Posterior vena cava (tissue), 2 donors: ENCODE results near the gene KCNT2. TPM values are rescaled to one million over a fixed set of nuclear protein-coding genes. Genes with fewer than 3 reads are reported as not detected.
A peak's percentile ranks its signal among the peaks of the same experiment; 100 is the strongest.
"Not testable (repeated sequence)": the region's sequence is repeated elsewhere in the genome, so short reads cannot be mapped to it uniquely, and the experiment has no call there.

ENCODE experiments used
- DNase-seq: peaks from one replicate; pipeline ENCODE4 v3.0.0-alpha.2; 2020; ENCODE audit warnings: low spot score
- intact Hi-C, 2 donors: fragments of 100-400 bp; cut with DNase I; formaldehyde crosslinking; loops; one replicate each; pipeline versions ENCODE4 v1.14.1 to v1.14.2; 2022 to 2023
- total RNA-seq, 2 donors: library from RNA; stranded (reverse); fragmentation: NEBNext Ultra II Directional; extraction: Animal tissue kit (Norgen Biotek cat#: 25700); gene quantifications; one replicate each; pipeline ENCODE4 v1.2.1, GENCODE V29; 2021
- donor health status: DM: yes; HTN: yes; CAD: no.
- donor health status: DM: yes; HTN: yes; CAD: no.

KCNT2 gene
- total RNA-seq, 2 donors from 2014 or later, result 7.5 to 13.3 TPM

- intact Hi-C loops, result no loop called here
- no peak for DNase-seq
Observed at GRCh38 chr1:196531737-196532524, 76.3 kb downstream of the KCNT2 start.

GRCh38 chr1:196527919-196528318, 80.3 kb downstream of the KCNT2 start:
- no peak for DNase-seq
- intact Hi-C loops, result no loop called here

- intact Hi-C loops, result not testable (repeated sequence)
Observed at GRCh38 chr1:196522574-196523345, 85.5 kb downstream of the KCNT2 start.

GRCh38 chr1:196517193-196517592, 91.0 kb downstream of the KCNT2 start:
- intact Hi-C loops, result no loop called here
- DNase-seq, result no peak

More at GRCh38 chr1:196522574-196523345, 85.5 kb downstream of the KCNT2 start:
- DNase-seq, result not testable (repeated sequence)

- intact Hi-C loops, result no loop called here
- DNase-seq, result peak; percentile 46
Observed at GRCh38 chr1:196516373-196516772, 91.9 kb downstream of the KCNT2 start.

- DNase-seq, result no peak
- intact Hi-C loops, result no loop called here
Observed at GRCh38 chr1:196515904-196516303, 92.3 kb downstream of the KCNT2 start.

GRCh38 chr1:196513821-196514220, 94.4 kb downstream of the KCNT2 start:
- intact Hi-C loops, result no loop called here
- no peak for DNase-seq

- no peak for DNase-seq
- intact Hi-C loops, result no loop called here
Observed at GRCh38 chr1:196510451-196510850, 97.8 kb downstream of the KCNT2 start.

- DNase-seq, intact Hi-C loops: not testable (repeated sequence)
Observed at GRCh38 chr1:196504224-196504623, 104.0 kb downstream of the KCNT2 start.

- no peak for DNase-seq
- intact Hi-C loops, result no loop called here
Observed at GRCh38 chr1:196502437-196502836, 105.8 kb downstream of the KCNT2 start.

GRCh38 chr1:196501760-196502428, 106.3 kb downstream of the KCNT2 start:
- intact Hi-C loops, result no loop called here

GRCh38 chr1:196497817-196498216, 110.4 kb downstream of the KCNT2 start:
- intact Hi-C loops, result no loop called here
- DNase-seq, result no peak

More at GRCh38 chr1:196501760-196502428, 106.3 kb downstream of the KCNT2 start:
- DNase-seq, result peak; percentile 53

- intact Hi-C loops, result no loop called here
- no peak for DNase-seq
Observed at GRCh38 chr1:196494766-196495165, 113.5 kb downstream of the KCNT2 start.

GRCh38 chr1:196493881-196494280, 114.4 kb downstream of the KCNT2 start:
- intact Hi-C loops, result no loop called here
- DNase-seq, result no peak

- DNase-seq, result no peak
- intact Hi-C loops, result no loop called here
Observed at GRCh38 chr1:196488579-196488978, 119.7 kb downstream of the KCNT2 start.

GRCh38 chr1:196486346-196486745, 121.9 kb downstream of the KCNT2 start:
- intact Hi-C loops, result no loop called here
- DNase-seq, result no peak

- intact Hi-C loops, result no loop called here
Observed at GRCh38 chr1:196481616-196482015, 126.6 kb downstream of the KCNT2 start.

GRCh38 chr1:196477262-196477661, 131.0 kb downstream of the KCNT2 start:
- intact Hi-C loops, result no loop called here
- DNase-seq, result no peak

More at GRCh38 chr1:196481616-196482015, 126.6 kb downstream of the KCNT2 start:
- no peak for DNase-seq

- intact Hi-C loops, result no loop called here
- DNase-seq, result no peak
Observed at GRCh38 chr1:196467230-196467925, 140.9 kb downstream of the KCNT2 start.
